Umbilical cord (tissue), 2 donors: ENCODE results near the gene NTPCR. TPM values are rescaled to one million over a fixed set of nuclear protein-coding genes. Genes with fewer than 3 reads are reported as not detected.
A peak's percentile ranks its signal among the peaks of the same experiment; 100 is the strongest.
"Not testable (repeated sequence)": the region's sequence is repeated elsewhere in the genome, so short reads cannot be mapped to it uniquely, and the experiment has no call there.

ENCODE experiments used
- DNase-seq: peaks from one replicate; pipeline ENCODE4 v3.0.0-alpha.2; 2015; ENCODE audit warnings: low spot score
- total RNA-seq: library from RNA; depleted of rRNA; stranded (reverse); fragments of >200 nt; gene quantifications from one replicate; pipeline ENCODE4 v1.2.3, GENCODE V29; 2014; ENCODE audit warnings: low replicate concordance; ENCODE audit not compliant: insufficient read depth

NTPCR gene
- total RNA-seq, 1 donor from 2014 or later, result 31.8 TPM

DNA sequence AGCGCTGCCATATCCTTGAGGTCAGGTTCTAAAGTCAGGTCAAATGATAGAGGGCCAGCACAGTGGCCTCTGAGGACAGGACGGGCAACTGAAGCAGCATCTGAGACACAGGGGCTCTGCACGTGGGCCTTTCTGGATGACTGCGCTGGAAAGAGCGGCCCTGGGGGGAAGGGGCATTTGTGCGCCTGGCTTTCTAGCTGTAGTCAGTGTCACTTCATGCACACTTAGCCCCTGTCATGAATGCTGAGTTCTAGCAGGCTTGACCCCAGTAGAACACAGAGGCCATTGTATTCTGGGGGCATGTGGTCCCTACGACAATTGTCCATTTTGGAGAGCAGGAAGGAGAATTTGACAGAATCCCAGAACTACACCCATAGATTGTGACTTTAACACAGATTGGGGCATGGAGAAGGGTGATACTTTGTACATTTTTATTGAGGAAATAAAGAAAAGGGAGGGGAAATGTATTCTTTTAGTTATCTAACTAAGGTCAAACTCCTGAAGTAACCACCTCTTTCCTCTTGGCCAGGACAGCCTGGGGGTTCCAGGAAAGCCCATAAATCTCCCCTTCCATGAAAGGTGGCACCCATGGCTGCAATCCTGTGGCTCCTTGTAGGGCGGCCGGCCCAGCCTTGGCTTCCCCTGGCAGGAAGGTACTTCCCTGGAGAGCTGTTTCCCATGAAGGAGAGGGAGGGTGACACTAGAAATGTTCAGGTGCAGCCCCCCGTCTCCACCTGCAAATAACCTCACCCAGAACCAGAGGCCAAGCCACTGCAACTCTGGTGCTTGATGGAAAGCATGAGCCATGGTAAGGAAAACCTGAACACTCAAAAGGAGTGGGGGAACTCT lies 34.4 kb downstream of the NTPCR start:
- no peak for DNase-seq

DNA sequence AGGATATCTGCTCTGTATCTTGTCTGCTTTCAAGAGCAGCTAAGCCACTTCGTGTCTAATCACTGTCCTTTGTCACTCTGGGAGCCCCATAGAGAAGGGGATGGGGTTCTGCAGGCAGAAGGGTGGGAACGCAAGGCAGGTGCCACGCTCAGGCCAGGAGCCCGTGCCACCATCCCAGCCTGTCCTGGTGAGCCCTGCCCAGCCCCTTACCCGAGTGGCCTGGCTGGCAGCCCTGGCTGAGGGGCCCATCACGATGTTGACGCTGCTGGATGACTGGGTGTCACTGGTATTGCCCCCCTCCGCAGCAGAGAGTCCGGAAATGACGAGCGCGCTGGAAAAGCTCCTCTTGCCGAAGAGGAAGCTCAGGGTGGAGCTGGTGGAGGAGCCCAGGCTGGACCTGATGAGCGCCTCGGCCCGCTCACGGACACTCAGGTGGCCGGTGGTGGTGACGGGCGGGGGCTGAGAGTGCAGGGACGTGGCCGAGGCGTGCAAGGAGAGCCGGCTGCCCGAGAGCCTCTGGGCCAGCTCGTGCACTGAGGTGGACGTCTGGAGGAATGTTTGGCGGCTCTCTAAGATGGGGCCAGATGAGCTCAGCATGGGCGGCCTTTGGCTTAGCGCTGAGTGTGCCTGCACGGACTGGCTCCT lies 35.6 kb downstream of the NTPCR start:
- DNase-seq, result no peak

GRCh38 chr1:232986527-232986922 lies 36.1 kb downstream of the NTPCR start:
- DNase-seq, result no peak

- no peak for DNase-seq
Measured at GRCh38 chr1:232987046-232987773, 36.8 kb downstream of the NTPCR start.

GRCh38 chr1:232987774-232988140 lies 37.3 kb downstream of the NTPCR start:
- no peak for DNase-seq

DNA sequence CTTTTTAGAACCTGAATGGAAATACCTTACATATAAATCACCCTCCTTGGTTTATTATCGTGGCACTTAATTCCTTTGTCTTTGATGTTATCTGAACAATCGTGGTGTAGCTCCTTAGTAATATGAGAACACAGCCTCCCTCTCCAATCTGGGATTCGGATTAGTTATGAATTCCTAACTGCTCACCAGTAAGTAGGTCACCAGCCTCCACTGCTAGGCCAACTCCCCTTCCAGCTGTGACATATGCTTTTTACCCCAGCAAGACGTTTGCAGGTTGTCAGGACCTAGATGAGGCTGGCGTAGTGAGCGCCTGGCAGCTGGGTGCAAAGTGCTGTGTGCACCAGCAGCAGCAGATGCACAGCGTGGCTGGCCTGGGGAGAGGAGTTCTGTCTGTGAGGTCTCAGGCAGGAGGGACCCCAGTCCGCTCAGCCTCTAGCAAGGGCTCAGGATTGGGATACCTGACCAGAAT lies 38.2 kb downstream of the NTPCR start:
- peak; percentile 47 for DNase-seq

DNA sequence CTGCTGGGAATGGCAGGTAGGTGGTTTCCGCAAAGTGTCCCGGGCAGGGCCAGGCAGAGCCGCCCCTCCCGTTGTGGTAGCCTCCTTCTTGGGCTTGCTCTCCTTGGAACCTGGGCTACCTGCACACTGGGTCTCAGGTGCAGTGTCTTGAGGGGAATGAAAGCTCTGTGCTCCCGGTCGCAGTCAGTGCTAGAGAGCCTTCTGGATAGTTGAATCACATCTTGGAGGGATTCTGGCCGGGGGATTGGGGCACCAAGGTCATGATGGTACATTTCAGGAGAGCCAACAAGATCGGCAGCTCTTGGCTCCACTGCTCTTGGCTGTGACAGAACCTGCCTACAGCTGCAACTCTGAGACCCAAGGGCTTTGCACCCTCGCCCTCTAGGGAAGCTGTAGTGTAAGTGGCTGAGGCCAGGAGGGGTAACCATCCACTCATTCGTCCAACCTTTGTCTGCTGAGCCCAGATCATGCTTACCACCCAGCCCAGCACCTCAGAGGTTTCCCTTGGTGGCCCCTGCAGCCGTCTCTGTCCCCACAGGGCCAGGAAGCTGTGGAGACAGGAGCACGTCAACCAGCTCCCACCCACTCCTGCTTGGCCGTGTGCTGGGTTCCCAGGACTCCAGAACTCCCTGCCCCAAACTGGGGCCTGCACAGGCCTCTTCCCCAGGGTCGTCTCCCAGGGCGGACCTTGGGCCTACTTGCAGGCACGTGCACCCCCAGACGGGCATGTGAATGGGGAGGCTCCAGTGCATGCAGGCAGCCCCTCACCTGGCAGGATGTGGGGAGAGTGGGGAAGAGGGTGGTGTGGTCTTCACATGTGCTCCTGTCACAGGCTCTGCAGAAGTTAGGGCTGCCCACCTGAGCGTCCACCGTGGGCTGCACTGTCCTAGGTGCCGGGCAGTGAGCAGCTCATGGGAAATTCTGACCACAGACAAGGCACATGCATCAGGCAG lies 40.0 kb downstream of the NTPCR start:
- DNase-seq, result no peak

DNA sequence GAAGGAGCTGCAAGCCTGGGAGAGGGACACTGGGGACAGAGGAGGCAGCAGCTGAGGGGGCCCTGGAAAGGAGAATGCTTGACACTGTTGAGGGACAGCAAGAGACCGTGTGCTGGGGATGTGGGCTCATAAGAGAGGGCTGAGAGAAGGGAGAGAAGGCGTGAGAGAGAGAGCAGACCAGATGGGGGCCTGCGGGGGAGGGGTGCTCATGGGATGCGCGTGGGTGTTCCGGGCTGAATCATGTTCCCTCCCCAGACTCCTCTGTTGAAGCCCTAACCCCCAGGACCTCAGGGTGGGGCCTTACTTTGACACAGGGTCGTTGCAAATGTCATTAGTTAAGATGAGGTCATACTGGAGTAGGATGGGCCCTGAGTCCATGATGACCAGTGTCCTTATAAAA lies 40.8 kb downstream of the NTPCR start:
- no peak for DNase-seq

- DNase-seq, result no peak
Measured at GRCh38 chr1:232992227-232992626, 41.8 kb downstream of the NTPCR start.

- DNase-seq, result no peak
Measured at GRCh38 chr1:232993555-232993954, 43.1 kb downstream of the NTPCR start.

DNA sequence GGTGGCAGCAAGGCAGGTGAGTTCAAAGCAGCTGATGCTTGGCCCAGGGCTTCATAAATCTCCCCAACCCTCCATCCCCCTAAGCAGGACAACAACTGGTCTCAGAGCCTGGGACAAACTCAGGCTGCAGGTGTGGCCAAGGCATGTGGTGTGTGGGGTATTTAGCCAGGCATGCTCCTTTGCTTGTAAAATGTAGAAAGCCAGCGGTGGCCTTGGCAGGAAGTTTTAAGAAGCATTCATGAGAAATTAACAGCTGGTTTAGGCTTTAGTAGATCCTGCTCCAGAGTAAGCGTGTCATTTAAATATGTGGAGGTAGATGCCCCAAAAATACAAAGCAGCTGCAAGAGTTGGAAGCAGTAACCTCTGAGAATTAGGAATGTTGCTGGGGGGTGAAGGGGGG lies 44.8 kb downstream of the NTPCR start:
- DNase-seq, result no peak

GRCh38 chr1:232996143-232996542 lies 45.7 kb downstream of the NTPCR start:
- no peak for DNase-seq

- no peak for DNase-seq
Measured at GRCh38 chr1:232998138-232998537, 47.7 kb downstream of the NTPCR start.

- DNase-seq, result no peak
Measured at GRCh38 chr1:232998646-232999045, 48.2 kb downstream of the NTPCR start.

DNA sequence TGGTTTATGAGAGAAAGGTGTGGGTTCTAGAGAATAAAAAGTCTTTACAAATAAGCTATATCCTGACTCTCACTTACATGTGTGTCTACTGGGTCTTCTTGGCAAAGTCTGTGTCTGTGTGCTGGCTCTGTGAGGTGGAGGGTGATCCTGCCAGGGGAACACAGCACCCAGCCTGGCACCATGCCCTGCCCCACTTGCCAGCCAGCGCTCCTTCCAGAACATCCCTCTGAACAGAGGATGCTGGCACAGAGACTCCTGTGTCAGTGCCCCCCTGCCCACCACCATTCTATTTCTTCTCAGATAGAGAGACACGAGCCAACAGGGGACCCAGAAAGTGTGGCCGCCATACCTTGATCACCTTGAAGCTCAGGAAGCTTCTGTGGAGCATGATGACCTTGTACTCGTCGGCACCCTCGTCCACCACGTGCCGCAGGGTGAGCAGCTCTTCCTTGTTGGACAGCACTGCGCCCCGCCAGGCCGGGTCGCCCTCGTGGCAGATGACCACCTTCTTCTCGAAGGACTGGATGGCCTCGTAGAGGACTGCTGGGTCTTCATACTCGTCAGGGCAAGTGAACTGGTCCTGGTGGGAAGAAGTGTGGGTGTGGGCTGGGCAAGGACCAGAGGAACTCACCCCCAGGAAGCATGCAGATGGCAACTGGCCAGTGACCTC lies 49.7 kb downstream of the NTPCR start:
- no peak for DNase-seq

DNA sequence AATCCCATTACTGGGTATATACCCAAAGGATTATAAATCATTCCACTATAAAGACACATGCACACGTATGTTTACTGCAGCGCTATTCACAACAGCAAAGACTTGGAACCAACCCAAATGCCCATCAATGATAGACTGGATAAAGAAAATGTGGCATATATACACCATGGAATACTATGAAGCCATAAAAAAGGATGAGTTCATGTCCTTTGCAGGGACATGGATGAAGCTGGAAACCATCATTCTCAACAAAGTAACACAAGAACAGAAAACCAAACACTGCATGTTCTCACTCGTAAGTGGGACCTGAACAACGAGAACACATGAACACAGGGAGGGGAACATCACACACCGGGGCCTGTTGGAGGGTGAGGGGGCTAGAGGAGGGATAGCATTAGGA lies 53.2 kb downstream of the NTPCR start:
- not testable (repeated sequence) for DNase-seq

DNA sequence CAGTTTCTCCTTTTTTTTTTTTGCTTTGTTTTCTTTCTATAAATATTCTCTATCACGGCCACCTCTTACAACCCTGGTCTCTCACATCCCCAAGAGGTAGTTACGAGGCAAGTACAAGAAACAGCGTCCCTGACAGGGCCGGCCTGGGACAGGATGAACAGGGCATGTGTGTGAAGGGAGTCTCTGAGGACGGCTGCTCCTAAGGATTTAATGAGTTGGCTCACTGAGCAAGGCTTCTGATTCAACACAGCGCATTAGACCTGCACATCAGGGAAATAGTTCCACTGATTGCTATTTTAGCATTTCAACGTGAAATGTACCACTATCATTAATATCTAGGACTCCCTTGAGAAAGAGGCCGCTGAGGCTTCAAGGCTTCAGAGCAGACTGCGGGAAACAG lies 54.0 kb downstream of the NTPCR start:
- DNase-seq, result no peak

DNA sequence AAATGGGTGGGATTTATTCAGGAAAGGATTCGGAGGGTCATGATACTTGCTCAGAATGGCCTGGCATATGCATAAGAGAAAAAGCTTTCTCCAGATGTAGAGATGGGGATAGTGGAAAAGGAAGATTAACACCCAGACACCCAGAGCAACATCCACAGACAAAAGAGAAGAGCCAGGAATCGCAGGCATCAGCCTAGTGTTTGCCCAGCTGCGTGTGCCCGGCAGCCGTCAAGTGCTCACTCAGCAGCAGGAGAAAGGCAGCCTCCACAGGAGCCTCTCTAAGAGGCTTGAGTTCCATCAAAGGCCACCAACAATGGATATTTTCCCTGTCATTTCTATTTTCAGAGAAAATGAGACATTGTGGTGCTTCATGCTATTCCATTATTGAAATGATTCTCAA lies 54.7 kb downstream of the NTPCR start:
- no peak for DNase-seq

DNA sequence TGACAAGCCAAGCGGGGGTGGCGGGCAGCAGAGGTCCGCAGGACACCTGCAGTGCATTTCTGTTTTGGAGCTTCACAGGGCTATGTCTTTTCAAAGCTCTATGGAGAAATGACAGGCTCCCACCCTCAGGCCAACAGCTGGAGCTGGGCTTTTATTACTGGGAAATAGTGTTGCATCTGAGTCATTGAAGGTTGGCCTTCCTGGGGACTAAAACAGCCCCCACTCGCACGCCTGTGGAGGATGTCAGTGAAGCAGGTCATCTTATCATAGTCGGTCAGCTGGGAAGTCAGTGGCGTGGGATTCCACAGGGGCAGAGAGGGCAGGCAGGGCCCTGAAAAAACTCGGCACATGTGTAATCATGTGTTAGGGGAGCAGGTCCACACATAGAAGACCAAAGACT lies 55.3 kb downstream of the NTPCR start:
- DNase-seq, result no peak

DNA sequence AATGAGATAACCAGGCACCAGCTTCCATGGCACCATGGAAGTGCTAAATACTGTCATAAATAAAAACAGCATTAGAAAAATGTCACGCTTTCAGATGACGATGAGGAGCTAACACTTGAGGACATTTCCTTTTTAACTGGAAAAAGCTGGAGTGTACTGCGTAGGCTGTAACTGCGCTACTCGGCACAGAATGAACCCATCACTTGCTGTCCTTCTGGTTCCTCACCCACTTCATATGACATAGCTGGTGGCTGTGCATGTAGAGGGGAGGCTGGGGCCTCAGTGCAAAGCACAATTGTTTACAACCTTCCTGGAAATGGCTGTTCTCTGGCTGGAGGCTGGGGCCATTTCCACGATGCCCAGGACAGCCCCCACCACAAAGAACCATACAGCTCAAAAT lies 55.7 kb downstream of the NTPCR start:
- DNase-seq, result no peak

DNA sequence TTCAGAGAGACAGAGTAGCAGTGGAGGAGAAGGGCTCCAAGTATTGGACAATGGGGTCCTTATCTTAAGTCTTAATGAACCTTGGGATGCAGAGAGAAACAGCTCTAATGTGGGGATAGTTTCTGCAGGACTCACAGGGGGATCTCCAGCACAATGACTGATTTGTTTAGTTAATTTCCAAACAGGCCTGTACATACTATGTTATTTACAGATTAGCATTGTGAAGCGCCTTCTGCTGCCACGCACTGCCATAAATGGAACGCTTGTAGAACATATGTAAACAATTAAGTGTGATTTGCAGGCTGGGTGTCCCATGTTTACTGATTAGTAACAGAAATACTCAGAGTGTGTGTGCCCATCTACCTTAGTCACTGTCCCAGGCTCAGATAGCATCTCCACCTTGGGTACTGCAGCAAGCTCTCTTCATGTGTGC lies 56.1 kb downstream of the NTPCR start:
- DNase-seq, result no peak
